Activated CD4-positive, alpha-beta T cell treated with anti-CD3 and anti-CD28 coated beads for 48 hours (primary cell): ENCODE data around the gene GNLY.
"Not testable (repeated sequence)": the region's sequence is repeated elsewhere in the genome, so short reads cannot be mapped to it uniquely, and the experiment has no call there.

Source experiments
- DNase-seq: peaks from one replicate; pipeline ENCODE4 v3.0.0-alpha.2; 2020

Gene GNLY

DNA sequence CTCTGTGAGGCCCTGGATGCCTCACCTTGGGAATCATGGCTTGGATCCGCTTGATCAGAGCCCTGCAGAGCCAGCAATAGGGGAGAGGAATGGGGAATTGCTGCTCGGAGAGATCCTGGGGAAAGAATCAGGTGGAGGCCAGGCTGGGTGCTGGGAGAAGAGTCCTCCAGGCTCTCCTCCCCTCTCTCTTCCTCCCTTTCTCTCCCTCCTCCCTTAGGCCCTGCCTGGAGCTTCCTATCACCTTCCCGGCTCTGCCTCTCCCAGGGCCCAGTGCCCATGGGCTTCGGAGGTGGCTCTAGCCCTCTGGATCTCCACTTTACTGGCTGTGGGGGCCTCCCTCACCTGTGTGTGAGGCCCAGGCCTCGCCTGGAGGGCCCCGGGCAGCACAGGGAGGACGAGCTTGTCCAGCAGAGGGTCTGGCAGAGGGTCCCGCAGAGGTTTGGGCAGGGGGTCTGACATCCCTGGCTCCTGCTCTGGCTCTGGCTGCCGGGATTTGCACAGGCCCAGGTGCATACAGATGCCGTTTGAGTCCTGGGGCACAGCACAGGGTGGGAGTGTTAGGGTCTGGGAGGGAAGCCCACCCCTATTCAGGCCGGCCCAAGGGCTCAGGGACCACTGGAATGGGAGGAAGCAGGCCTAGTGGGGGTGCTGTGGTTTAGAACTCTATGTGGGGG lies 28.8 kb upstream of the GNLY start:
- DNase-seq, result no peak

DNA sequence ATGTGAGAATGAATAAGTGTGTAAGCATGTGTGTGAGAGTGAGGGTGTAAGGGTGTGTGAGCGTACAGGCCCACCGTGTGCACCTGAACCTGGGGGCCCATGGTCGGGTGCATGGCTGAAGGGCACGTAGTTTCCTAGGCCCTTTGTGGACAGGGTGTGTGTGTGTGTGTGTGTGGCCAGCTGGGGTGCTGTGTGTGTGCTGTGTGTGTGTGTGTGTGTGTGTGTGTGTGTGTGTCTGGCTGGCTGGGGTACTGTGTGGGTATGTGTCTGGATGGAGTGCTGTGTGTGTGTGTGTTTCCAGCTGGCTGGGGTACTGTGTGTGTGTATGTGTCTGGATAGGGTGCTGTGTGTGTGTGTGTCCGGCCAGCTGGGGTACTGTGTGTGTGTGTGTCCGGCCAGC lies 28.1 kb upstream of the GNLY start:
- DNase-seq, result no peak

DNA sequence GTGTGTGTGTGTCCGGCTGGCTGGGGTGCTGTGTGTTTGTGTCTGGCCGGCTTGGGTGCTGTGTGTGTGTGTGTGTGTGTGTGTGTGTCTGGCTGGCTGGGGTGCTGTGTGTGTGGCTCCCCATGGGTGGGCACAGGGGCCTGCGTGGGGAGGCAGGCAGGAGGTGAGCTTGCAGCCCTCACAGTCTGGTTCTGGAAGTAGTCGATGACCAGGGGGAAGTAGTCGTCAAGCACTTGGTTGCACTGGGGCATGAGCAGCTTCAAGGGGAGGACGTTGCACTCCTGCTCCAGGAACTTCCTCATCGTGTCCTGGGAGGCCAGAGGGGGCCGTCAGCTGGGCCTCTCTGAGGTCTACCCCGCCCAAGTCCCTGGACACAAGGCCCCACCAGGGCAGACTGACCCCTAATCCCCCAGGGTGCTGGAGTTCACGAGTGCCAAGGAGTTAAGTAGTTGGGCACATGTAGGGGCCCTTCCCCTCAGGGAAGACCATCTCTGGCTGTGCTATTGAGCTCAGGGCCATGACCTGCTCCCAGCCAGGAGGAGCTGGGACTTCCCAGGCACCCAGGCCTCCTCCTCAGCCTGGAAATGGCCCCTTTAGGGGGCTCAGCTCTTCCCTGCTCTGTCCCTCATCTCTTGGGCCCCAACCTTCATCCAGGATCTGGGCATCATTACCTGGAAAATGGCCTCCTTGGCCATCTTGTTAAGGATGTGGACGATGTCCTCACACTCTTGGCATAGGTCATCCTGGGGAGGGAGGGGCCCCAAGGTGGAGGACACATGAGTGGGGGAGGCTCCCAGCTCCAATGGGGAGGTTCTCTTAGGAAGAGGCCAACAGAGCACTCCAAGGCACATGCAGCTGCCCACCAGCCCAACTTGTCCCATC lies 27.5 kb upstream of the GNLY start:
- no peak for DNase-seq

DNA sequence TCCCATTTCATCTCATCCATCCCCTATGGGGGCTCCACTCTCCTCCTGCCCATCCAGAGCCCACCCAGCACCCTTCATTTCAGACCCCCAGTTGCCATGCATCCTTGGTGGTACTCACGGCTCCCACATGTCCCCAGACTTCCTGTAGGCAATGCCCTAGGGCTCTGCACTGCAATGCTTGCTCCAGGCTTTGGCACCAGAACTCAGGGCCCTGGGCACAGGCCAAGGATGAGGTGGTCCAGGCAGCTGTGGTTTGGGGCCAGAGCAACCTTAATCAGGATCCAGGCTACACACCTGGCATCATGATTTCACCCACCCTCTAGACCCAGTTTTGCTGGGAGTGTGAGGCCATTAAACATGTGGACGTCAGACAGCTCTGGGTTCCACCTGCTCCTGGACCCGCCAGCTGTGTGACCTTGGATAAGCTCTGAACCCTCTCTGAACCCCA lies 26.6 kb upstream of the GNLY start:
- no peak for DNase-seq

DNA sequence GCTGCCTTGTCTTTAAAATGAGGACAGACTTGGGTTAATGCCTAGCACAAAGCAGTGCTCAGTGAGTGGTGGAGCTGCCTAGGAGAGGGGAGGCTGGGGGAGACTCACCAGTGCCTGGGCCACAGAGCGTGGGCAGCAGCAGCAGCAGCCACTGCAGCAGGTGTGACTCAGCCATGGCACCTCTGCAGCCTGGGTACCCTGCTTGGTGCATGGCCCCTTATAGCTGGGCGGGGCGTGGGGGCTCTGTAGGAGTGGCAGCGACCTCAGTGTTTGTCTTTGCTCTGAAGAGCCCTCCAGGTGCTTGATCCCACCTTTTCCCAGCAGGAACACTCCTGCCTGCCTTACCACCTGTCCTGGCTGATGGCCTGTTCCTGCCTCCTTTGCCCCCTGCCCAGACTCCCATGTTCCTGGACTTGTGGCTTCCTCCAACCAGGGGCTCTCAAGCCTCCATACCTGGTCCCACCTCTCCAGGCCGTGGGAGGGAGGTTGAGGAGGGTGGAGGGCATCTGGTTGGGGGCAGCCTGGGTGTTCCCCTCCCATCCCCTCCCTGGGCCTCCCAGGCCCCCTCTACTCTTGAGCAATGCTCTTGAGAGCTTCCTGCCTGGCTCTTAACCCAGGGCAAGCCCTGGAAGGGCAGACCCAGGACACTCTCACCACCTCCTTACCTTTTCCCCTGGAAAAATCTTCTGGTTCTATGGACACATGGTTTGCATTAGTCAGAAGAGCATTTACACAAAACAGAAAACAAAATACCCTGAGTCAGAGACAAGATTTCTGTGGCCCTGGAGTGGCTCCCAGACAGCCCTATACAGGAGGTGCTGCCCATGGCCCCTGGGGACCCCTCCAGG lies 25.9 kb upstream of the GNLY start, which contains the start of gene SFTPB:
SFTPB (minus strand) TSS at position 191 of the 848 bp plus-strand sequence; CDS start at position 175, 16 bp downstream.
- DNase-seq, result no peak

DNA sequence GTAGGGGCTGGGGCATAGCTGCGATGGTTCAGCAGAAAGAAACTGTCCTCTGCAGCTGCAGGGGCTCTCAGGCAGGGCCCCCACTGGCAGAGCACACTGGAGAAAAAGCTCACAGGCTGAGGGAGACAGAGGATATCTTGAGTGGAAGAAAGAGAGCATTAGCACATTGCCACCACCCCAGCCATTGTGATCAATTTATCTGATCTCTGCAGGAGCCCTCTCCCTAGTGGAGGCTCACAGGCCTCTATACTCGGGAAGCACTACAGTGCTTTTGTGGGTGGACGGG lies 25.4 kb upstream of the GNLY start:
- no peak for DNase-seq

DNA sequence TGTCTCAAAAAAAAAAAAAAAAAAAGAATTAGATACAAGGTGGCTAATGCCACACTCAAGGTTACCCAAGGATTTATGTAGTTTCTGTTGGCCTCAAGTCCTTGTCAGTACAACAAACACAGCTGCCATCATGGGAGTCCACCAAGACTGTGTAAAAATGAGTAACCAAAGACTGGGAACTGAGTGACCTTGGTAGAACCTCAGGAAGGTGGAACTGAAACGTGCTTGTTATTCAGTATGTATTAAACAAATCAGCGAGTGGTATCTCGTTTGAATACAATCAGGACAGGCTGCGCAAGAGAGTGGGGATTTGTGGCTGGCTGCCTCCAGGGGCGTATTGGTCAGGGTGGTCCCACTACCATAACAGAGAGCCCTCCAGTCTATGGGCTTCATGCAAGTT lies 24.6 kb upstream of the GNLY start:
- DNase-seq, result no peak

DNA sequence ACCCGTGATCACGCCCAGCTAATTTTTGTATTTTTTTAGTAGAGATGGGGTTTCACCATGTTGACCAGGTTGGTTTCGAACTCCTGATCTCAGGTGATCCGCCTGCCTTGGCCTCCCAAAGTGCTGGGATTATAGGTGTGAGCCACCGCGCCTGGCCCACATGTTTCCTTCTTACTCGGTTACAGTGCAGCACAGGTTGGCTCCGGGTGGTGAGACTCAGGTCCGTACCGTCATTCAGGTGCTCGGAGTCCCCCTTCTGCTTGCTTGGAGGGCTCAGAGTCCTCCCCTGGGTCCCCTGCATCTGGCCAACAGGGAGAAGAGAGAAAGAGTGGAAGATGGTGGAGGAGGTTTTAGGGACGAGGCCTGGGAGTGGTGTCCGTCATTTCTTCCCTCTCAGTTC lies 23.7 kb upstream of the GNLY start:
- DNase-seq, result not testable (repeated sequence)

DNA sequence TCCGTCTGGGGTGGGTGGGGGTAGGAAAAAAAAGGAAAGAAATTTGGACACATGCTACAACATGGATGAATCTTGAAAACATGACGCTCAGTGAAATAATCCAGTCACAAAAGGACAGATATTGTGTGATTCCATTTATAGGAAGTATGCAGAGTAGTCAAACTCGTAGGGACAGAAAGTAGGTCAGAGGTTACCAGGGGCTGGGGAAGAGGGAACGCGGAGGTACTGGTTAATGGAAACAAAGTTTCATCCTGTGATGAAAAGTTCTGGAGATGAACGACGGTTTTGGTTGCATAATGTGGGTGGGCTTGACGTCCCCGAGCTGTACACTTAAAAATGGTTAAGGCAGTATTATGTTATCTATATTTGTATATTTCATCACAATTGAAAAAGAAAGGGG lies 21.7 kb upstream of the GNLY start:
- no peak for DNase-seq

DNA sequence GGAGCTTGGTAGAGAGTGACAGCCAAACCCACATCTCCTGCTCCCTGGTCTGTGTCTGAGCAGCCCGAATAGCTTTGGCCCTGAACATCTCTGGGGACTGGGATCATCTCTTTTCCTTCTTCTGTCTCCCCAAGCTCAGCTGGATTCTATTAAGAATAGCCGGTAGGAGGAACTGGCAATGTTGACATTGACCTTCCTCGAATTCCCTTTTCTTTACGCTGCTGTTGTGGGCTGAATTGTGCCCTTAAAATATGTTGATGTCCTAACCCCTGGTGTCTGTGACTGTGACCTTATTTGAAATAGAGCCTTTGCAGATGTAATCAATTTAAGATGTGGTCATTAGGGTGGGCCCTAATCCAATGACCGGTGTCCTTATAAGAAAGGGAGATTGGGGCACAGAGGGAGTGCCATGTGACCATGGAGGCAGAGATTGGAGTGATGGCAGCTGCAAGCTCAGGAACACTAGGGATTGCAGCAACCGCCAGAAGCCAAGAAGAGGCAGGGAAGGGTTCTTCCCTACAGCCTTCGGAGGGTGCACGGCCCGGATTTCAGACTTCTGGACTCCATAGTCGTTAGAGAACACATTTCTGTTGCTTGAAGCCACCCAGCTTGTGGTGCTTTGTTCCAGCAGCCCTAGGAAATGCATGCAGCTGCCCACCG lies 20.3 kb upstream of the GNLY start:
- no peak for DNase-seq

DNA sequence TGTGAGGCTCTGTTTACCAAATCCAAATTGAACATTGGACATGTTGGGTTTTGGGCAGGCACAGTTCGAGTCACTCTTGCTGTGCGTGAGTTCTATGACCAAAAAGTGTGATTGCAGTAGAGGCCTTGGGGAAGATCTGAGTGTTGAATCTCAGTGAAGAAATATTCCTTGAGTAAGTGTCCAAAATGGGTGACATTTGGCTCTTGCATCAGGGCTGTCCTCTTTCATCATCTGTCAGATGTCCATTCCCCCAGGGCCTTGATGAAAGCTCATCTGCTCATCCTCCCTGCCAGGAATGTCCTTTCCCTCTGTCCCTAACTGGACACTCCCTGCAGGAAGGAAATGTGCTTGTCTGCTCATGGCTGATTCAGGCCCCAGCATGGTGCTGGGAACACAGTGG lies 19.7 kb upstream of the GNLY start:
- DNase-seq, result no peak

DNA sequence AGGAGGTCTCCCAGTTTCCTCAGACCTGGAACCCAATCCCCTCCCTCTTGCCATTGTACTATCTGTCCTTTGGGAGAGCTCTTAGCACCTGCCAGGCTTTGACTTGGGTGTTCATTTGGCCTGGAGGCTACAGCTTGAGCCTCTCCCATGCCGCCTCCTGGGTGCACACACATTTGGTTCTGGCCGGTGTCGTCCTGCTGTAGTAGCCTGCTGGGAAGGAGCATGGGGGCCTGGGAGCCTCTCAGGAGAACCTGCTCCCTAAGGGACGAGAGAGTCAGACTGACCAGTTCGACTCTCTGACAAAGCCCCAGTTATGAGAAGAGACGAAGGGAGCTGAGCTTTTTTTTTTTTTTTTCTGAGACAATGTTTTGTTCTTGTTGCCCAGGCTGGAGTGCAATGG lies 18.7 kb upstream of the GNLY start:
- DNase-seq, result no peak

DNA sequence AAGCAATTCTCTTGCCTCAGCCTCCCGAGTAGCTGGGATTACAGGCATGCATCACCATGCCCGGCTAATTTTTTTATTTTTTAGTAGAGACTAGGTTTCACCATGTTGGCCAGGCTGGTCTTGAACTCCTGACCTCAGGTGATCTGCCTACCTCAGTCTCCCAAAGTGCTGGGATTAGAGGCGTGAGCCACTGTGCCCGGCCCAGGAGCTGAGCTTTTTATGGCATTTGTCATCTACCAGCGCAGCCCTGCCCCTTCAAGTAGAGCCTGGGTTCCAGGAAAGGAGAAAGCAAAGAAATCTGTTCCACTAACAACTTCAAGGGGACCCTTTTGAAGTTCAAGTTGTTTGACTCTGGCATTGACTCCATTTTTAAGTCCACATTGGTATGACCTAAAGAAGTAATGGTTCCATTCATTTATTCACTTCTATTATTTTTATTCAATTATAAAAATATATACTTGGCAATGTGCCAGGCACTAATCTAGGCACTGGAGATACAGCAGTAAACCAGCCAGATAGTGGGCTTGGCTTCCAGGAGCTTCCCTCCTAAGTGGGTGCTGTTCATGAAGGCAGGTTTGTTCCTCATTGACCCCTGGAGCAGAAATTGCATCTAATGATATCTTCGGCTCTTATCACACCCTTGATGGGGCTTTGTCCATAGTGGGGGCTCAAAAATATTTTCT lies 18.2 kb upstream of the GNLY start:
- no peak for DNase-seq

DNA sequence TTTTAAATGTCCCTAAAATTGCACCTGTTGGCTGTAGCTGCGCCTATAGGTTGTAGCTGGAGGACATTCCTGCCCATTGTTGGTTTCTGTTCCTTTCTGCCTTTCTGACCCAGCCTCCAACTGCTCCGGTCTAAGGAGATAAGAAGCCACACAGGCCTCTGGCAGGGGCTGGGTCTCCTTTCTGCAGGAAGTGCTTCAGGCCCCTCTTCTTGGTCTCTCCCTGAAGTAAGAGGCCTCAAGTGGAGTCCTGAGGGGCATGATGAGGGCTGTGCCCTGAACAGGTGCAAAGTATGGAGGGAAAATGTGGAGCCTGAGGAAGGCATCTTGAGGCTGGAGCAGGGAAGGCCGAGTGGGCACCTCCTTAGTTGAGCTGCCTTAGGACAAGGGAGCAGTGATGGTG lies 15.8 kb upstream of the GNLY start:
- no peak for DNase-seq

DNA sequence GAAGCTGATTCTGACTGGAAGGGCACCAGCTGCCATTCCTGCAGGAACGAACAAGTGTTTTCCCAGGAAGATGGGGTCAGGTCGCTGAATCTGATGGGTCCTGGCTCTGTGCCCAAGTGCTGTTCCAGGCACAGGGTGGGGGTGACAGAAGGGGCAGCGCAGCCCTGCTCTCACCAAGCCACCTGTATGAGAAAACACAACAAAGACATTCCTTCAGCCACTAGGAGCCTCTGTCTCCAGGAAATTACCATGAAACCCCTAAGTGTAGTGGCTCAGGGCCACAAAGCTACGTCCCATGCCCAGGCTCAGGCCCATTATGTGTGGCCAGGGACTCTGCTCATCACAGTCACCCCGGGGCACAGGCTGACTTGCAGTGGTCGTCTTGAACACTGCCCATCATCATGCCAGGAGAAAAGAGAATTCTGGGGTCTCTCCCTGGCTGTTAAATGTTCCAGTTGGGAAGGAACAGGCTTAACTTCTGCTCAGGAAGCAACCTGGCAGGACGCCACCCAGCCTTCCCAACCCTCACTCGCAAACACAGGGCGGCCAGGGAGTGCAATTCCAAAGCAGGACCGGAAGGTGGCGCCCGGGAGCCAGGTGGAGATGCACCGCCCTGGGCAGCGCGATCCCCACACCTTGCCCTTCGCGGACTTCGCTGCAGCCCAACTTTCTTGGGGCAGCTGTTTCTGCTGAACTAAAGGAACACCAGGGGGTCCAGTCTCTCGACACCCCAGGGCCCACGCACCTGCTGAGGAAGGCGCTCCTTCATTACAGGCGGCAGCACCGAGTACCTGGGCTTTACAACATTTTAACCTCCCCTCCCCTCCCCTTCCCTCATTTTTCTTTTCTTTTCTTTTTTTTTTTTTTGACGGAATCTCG lies 15.1 kb upstream of the GNLY start:
- DNase-seq, result peak; percentile 84

DNA sequence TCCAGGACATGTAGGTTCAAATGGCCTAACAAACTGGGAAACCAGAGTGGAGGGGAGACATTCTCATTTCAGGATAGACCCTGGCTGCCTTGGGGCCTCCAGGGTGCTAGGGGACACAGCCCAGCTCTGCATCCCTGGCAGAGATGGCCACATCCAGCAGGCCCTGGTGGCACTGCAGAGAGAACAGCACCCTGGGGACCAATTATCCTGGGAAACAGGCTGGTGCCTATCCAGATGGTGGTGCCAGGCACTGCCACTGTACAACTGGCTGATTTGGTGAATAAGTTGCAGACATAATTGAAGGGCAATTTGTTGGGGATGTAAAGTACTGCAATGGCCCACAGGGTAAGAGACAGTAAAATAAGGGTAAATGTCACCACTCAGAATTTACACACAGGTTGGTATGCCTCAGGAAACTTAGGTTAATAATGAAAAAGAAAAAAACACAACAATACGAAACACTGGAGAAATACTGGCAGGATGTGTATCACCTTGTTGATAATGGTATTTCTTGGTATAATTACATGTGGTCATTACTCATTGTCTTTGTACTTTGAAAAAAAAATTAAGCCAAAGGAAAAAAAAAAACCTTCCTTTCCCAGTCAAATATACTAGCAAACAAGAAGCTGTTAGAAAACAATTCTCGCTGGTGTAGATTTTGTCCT lies 13.3 kb upstream of the GNLY start:
- no peak for DNase-seq

DNA sequence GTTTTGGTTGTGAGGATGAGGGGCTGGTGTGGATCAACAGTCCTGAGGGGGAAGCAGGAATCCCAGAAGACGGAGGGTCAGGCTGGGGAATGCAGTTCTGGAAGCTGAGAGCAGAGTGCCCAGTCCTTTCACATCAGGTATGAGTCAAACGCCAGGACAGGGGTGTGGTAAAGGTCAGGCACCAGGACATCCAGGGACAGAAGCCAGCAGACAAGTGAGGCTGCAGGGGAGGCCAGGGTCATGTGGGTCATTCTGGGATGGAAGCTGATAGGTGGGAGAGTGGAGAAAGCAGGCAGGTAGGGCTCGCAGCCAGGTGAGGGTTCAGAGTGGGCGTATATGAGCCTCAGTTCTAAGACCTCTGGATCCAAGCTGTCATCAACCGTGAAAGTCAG lies 12.8 kb upstream of the GNLY start:
- no peak for DNase-seq

DNA sequence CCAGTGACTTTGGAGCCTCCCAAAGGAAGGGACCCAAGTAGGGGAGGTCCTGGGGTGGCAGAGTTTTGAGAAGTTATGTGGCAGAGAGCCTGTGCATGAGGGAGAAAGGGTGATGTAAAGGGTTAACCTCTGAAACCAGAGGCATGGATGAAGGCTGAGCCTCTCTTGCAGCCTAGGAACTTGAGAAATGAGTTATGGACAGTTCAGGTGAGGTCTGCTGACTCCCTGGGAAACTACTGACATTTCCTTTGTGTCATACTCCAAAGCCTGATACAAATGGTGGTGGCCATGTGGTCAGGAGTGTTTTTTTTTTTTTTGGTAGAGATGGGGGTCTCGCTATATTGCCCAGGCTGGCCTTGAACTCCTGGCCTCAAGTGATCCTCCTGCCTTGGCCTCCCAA lies 12.4 kb upstream of the GNLY start:
- no peak for DNase-seq

DNA sequence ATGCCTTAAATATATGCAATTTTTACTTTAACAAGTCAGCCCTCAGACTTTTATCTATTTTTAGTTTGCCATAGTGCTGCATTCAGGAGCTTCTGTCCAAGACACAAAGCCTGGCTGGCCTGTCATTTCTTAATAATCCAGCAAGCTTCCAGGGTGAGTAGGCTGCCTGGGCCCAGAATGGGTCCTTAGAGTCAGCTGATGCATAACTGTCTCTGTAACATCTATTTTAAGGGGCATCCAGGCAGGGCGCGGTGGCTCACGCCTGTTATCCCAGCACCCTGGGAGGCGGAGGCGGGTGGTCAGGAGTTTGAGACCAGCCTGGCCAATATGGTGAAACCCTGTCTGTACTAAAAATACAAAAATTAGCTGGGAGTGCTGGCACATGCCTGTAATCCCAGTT lies 11.8 kb upstream of the GNLY start:
- no peak for DNase-seq

DNA sequence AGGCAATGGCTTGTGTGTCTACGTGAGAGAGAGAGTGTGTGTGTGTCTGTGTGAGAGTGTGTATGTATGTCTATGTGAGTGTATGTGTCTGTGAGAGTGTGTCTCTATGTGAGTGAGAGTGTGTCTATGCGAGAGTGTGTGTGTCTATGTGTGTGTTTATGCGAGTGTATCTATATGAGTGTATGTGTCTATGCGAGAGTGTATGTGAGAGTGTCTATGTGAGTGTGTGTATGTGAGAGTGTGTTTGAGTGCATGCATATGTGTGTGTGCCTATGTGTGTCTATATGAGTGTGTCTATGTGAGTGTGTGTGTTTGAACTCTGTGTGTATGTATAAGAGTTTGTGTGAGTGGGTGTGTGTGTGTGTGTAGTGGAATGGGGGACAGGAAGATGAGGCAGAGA lies 9.8 kb upstream of the GNLY start:
- DNase-seq, result no peak

DNA sequence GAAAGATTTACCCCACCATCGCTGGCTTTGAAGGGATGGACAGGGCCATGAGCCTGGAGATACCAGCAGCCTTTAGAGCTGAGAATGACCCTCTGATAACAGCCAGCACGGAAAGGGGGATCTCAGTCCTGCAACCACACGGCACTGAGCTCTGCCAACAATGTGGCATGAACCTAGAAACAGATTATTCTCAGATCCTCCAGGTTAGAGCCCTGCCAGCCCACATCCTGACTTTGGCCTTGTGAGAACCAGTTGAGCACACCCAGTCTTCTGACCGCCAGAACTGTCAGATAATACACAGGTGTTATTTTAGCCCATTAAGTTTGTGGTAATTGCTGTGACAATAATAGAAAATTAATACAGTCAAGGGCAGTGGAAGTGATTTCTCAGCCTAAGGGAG lies 9.4 kb upstream of the GNLY start:
- no peak for DNase-seq
